ENCODE results near the gene KNSTRN.

DNA sequence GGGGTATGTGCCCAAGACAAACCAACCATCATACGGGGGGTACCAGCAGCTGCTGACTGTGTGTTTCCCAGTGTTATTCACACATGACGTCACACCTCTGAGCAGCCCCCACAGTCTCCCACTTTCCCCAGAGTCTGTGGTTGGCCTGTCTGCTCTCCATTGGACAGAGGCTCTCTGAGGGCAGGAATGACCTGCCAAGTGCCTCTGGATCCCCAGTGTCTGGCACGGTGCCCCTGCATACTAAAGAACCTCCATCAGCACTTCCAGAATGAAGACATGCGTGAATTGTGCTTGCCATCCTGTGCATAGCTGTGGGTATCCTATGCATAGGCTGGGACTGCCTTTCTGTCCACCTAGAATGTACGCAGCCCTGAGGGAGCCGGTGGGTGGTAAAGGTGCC lies 38.3 kb upstream of the KNSTRN start:
- TF ChIP-seq, protein P1, sequence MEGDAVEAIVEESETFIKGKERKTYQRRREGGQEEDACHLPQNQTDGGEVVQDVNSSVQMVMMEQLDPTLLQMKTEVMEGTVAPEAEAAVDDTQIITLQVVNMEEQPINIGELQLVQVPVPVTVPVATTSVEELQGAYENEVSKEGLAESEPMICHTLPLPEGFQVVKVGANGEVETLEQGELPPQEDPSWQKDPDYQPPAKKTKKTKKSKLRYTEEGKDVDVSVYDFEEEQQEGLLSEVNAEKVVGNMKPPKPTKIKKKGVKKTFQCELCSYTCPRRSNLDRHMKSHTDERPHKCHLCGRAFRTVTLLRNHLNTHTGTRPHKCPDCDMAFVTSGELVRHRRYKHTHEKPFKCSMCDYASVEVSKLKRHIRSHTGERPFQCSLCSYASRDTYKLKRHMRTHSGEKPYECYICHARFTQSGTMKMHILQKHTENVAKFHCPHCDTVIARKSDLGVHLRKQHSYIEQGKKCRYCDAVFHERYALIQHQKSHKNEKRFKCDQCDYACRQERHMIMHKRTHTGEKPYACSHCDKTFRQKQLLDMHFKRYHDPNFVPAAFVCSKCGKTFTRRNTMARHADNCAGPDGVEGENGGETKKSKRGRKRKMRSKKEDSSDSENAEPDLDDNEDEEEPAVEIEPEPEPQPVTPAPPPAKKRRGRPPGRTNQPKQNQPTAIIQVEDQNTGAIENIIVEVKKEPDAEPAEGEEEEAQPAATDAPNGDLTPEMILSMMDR (IDR thresholded peaks at IDR 0.05), result no peak
- no peak for TF ChIP-seq POLR2A (IDR thresholded peaks at IDR 0.05)

Data from thyroid gland (tissue), 4 donors.